GM21576 (cell line): ENCODE data around the gene SPDYE16.
"Not testable (repeated sequence)": the region's sequence is repeated elsewhere in the genome, so short reads cannot be mapped to it uniquely, and the experiment has no call there.

Experiments used
- ATAC-seq: cut with Tn5 transposase; IDR thresholded peaks from one replicate; pipeline ENCODE4 v1.9.1; 2021; ENCODE audit warnings: mild to moderate bottlenecking, moderate library complexity; ENCODE audit not compliant: unreplicated experiment

Gene SPDYE16

GRCh38 chr7:76505168-76506080, 37.7 kb downstream of the SPDYE16 start:
- no peak for ATAC-seq

GRCh38 chr7:76504351-76505167, 38.5 kb downstream of the SPDYE16 start:
- not testable (repeated sequence) for ATAC-seq

DNA sequence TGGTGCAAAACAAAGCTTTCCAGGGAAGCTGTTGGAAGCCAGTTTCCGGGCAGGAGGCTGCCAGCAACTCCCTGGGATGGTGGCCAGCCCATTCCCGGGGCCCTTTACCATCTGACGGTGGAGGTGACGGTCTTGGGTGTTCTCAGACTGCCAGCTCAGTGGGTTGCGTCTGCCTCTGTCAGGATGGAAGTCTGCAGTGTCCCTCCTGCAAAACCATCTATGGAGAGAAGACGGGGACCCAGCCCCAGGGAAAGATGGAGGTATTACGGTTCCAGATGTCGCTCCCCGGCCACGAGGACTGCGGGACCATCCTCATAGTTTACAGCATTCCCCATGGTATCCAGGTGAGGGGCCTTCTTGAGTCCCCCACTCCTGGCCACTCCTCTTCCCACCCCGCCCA, 39.9 kb downstream of the SPDYE16 start:
- ATAC-seq, result not testable (repeated sequence)

DNA sequence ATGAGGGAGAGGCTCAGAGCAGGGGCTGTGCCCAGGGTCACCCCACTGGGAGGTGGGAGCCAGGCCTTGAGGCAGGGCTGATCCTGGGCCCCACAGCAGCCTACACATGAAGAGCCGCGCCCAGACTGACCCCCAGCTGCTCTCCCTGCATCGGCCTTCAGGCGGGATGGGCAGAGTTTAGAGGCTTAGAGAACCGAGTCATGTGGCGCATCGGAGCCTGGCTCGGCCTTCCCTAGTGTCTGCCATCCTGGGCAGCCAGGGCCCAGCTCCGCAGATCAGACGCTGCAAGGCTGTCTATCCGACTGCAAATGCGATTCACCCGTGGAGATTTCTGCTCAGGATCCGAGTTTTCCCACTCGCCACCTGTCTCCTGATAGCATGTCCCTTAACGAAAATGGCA, 40.3 kb downstream of the SPDYE16 start:
- ATAC-seq, result not testable (repeated sequence)

GRCh38 chr7:76502224-76502623, 40.9 kb downstream of the SPDYE16 start:
- not testable (repeated sequence) for ATAC-seq

- not testable (repeated sequence) for ATAC-seq
Measured at GRCh38 chr7:76499924-76500241, 43.2 kb downstream of the SPDYE16 start.

GRCh38 chr7:76499201-76499923, 43.7 kb downstream of the SPDYE16 start:
- ATAC-seq, result not testable (repeated sequence)

DNA sequence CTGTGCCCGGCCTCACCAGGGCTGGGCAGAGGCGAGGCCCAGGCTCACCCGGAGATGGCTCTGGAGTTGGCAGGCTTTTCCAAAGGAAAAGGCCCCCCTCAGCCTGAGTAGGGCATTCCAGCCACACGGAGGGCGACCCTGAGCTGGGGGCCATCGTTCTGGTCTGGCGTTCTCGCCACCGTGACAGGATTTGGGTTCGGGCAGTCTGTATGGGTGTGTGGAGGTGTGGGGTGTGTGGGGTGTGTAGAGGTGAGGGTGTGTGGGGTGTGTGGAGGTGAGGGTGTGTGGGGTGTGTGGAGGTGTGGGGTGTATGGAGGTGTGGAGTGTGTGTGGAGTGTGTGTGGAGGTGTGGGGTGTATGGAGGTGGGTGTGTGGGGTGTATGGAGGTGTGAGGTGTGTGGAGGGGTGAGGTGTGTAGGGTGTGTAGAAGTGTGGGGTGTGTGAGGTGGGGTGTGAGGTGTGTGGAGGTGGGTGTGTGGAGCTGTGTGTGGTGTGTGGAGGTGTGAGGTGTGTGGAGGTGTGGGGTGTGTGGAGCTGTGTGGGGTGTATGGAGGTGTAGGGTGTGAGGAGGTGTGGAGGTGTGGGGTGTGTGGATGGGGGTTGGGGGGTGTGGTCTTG, 44.4 kb downstream of the SPDYE16 start:
- ATAC-seq, result not testable (repeated sequence)

DNA sequence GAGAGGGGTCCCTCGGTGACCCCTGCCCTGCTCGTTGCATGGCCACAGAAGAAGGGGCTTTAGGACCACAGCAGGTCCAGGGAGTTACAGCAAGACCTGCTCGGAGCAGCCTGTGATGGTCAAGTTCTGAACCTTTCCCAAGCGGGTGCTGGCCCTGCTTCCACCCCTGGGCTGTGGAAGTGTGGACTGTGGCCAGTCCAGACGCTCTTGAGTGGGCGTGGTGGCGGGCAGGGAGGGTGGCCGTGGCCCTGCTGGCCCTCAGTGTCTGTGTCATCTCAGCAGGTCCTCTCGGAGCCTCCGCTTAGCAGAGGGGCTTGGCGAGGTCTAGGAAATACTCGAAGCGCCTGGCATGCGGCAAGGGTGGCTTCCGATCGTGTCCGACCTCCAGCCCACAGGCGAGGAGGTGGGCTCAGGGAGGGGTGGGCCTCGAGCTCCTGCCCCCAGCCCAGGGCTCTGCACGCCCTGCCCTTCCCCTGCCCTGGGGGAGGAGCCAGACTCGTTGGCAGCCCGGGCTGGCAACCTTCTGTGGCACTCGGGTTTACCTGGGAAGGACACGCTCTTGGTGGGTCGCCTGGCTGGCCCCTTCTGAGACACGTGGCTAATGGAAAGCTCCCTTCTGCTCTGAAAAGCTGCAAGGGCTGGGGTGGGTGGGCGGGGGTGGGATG, 45.0 kb downstream of the SPDYE16 start:
- ATAC-seq, result not testable (repeated sequence)

DNA sequence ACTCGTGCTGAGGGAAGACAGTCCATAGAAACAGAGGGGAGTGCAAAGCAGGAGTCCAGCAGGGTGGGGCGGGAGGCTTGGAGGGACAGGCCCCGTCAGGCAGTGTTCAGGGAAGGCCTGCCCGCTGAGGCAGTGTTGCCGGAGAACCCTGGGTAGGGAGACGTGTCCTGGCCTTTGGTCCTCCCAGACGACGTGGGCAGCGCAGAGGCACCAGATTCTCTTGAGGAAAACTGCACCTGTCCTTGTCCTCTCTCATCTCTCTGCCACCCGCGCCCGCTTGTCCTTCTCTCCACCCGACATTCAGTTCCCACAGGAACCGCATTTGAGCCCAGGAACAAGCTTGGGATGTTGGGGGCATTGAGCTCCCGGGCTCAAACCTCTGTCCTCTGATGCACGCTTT, 47.4 kb downstream of the SPDYE16 start:
- ATAC-seq, result not testable (repeated sequence)

DNA sequence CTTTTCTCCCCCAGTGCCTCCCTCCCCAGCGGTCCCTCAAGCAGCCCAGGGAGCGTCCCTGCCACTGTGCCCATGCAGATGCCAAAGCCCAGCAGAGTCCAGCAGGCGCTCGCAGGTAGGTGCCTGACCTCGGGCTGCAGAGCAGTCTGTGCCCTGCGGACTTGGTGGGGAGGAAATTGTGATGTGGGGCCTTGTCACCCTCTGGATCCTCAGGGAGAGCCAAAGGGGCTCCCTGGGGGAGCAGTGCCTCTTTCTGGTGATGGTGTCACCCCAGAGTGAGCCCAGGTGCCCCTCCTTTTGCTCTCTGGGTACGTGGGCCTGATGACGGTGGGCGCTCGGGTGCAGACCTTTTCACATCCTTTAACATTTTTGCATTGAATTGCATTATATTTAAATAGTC, 51.0 kb downstream of the SPDYE16 start:
- ATAC-seq, result not testable (repeated sequence)

- ATAC-seq, result not testable (repeated sequence)
Measured at GRCh38 chr7:76487969-76488368, 55.1 kb downstream of the SPDYE16 start.

DNA sequence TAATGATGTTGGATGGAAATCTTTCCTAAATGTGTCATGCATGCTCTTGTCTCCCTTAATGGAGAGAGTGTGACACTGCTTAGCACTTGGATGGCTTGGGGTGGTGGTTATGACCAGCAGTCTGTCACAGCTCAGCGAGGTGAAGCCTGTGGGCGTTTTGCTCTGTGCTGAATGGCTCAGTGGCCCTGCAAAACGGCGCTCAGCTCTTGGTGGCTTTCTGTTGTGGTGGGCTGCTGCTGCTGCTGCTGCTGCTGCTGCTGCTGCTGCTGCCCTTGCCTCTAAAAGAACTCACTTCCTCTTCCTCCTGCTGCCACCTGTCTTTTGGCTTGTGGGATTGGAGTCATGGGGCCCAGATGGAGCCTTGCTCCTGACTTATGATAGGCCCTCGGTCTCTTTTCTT, 56.5 kb downstream of the SPDYE16 start:
- ATAC-seq, result peak; percentile 98

DNA sequence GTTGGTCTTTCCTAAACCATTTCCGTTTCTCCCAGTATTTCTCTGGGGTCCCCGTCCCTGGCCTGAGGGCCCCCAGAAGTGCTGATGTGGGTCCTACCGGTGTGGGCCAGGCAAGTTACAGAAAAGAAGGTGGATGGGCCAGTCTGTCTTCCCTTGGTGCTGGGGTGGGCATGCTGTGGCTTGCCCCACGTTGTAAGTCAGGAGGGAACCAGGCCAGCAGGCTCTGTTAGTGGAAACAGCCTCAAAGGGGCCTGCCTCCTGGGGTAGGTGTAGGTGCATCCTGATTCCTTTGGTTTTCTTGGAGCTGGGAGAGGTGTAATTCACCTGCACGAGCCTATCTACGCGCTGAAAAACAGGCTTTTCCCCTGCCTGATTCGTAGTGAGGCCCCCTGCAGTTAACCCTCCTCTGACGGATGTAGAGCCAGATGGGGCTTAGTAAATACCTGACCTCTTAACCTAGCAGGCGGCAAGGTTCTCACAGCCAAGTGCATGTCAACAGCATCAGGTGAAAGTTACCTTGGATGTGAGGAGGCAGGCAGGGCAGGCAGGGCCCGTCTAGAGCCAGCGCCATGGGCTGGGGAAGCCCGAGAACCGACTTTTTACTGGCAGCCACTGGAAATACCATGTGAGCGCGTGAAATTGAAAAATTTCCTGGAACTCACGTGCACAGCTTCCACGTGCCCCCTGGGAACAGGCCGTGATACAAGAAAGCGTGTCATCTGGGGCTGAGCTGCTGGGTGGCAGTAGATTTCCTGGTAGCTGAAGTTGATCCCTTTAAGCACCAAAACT, 57.1 kb downstream of the SPDYE16 start:
- ATAC-seq, result peak; percentile 8

- not testable (repeated sequence) for ATAC-seq
Measured at GRCh38 chr7:76484456-76484855, 58.6 kb downstream of the SPDYE16 start.

DNA sequence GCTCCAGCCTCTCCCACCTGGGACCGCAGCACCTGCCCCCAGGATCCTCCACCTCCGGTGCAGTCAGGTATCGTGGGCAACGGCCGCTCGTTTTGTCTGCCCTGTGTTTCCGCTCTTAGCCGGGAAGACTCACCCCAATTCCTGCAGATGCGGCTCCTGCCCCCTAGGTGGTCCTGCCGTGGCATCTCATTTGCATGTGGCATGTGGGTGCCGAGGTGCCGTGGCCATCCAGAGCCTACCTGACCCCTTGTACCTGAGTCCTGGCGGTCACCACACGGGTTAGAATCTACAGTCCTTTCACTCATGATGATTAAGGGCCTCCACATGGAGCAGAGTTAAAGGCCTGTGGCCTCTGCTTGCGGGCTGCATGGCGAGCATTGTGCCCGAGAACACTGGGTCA, 60.0 kb downstream of the SPDYE16 start:
- ATAC-seq, result not testable (repeated sequence)

GRCh38 chr7:76482660-76483059, 60.4 kb downstream of the SPDYE16 start:
- not testable (repeated sequence) for ATAC-seq
